DMS79 (cell line): ENCODE results near the gene RBM12.
A peak's percentile ranks its signal among the peaks of the same experiment; 100 is the strongest.
"Not testable (repeated sequence)": the region's sequence is repeated elsewhere in the genome, so short reads cannot be mapped to it uniquely, and the experiment has no call there.

Experiments
- DNase-seq: peaks from one replicate; lab custom pipeline; 2025; lab: John Stamatoyannopoulos, UW

The RBM12 gene

GRCh38 chr20:35664466-35665206 is at the start of gene RBM12, which contains the start of gene CPNE1:
TSS of gene RBM12 (minus strand) at chr20:35664900. CDS start at chr20:35655322, 9,578 bp downstream.
TSS of gene CPNE1 (minus strand) at chr20:35664900. CDS start at chr20:35632923, 31,977 bp downstream.
- peak; percentile 84 for DNase-seq

GRCh38 chr20:35714127-35714526 is 49.4 kb upstream of the RBM12 start:
- DNase-seq = no peak

GRCh38 chr20:35713120-35713519 is 48.4 kb upstream of the RBM12 start:
- not testable (repeated sequence) for DNase-seq

GRCh38 chr20:35711588-35712209 is 47.0 kb upstream of the RBM12 start:
- DNase-seq = no peak

- no peak for DNase-seq
Observed at GRCh38 chr20:35710884-35711587, 46.3 kb upstream of the RBM12 start.

- no peak for DNase-seq
Observed at GRCh38 chr20:35710039-35710438, 45.3 kb upstream of the RBM12 start.

GRCh38 chr20:35709259-35709658 is 44.6 kb upstream of the RBM12 start:
- no peak for DNase-seq

GRCh38 chr20:35708502-35708901 is 43.8 kb upstream of the RBM12 start:
- no peak for DNase-seq

- DNase-seq = not testable (repeated sequence)
Observed at GRCh38 chr20:35706591-35707529, 42.2 kb upstream of the RBM12 start.

GRCh38 chr20:35705894-35706293 is 41.2 kb upstream of the RBM12 start:
- not testable (repeated sequence) for DNase-seq

GRCh38 chr20:35704514-35705261 is 40.0 kb upstream of the RBM12 start:
- DNase-seq = no peak

GRCh38 chr20:35702824-35703695 is 38.4 kb upstream of the RBM12 start:
- DNase-seq = no peak

GRCh38 chr20:35702051-35702823 is 37.5 kb upstream of the RBM12 start:
- DNase-seq = no peak

- no peak for DNase-seq
Observed at GRCh38 chr20:35700625-35701148, 36.0 kb upstream of the RBM12 start.

- no peak for DNase-seq
Observed at GRCh38 chr20:35699957-35700624, 35.4 kb upstream of the RBM12 start.

GRCh38 chr20:35699127-35699956 is 34.6 kb upstream of the RBM12 start, which contains the start of the genes NFS1 and ROMO1:
TSS of gene NFS1 (minus strand) at chr20:35699352. CDS start at chr20:35699288, 64 bp downstream.
TSS of gene ROMO1 (plus strand) at chr20:35699405. CDS start at chr20:35699633, 228 bp downstream.
- DNase-seq = peak; percentile 58
